CD1c-positive myeloid dendritic cell (primary cell): Measurements from ENCODE around the gene PBX1.

ENCODE experiments used
- DNase-seq: peaks from one replicate; pipeline ENCODE4 v3.0.0-alpha.2; 2016; ENCODE audit errors: extremely low spot score

PBX1 gene

DNA sequence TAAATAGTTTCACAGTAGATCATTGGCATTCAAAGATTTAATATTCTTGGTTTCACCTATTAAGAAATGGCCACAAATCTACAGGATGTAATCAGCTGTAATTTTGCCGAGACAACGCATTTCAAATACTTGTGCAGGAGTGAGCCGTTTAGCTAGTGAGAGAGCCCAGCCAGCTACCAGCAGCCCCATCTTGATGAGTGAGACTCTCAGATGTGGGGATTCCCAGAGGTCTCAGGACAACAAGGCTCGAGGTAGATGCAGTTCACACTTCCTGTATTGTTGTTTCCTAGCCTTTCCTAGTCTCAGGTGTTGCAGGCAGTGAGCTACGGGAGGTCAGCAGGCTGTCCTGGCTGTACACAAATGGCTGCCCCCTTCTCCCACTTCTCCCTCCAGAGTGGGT is 108.6 kb downstream of the PBX1 start:
- no peak for DNase-seq

DNA sequence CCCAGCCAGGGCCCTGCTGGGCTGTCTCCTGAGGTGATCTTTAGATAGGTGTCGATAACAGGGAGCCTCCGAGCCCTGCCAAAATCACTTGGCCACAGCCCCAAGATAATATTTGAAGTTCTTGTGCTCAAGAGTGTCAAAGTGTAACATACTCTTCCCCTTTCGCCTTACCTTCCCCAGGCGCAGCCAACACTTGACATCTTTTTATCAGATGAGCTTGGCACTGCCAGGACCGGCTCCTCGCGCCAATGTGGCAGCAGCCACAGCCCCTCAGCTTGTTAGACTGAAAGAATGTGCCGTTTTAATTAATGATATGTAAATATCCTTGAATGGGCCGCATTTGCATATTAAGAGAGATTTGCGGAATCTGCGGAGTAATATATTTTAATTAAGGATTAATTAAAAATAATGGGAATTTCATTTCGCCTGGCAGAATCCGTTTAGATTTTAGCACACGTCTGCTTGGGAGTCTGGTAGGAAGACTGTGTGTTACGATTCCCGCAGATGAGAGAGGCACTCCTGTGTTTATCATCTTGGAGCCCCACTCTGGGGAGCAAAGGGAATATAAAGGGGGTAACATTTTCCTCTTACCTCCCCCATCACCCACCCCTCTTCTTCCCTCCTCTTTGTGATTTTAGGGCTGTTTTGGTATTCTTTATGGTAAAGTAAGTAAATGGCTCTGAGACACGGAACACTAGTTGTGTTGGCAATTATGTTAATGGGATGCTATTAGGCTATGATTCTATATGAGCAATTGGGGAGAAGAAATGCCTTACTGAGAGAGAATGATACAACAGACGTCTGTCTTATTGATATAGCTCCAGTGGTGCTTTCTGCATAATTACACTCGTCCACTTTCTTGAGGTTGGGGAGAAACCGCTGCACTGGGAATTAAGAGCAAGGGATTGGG is 109.8 kb downstream of the PBX1 start:
- no peak for DNase-seq

DNA sequence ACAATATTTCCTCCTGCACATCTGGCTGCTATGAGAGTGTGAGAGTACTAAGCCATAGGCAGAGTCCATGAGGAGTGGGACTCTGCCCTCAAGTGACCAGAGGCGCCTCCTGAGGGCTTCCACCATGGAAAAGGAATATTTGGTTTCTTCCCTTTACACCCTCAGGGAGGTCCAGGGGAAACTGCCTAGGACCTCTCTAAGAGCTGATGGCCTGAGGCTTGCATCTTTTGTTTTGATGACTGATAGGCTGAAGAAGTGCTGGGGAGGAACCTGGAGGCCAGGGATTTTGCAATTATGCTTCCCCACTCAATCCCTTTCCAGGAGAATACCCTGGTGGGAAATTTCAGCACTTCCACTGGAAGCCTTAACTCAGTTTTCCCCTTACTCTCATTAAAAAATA is 111.0 kb downstream of the PBX1 start:
- DNase-seq = no peak

DNA sequence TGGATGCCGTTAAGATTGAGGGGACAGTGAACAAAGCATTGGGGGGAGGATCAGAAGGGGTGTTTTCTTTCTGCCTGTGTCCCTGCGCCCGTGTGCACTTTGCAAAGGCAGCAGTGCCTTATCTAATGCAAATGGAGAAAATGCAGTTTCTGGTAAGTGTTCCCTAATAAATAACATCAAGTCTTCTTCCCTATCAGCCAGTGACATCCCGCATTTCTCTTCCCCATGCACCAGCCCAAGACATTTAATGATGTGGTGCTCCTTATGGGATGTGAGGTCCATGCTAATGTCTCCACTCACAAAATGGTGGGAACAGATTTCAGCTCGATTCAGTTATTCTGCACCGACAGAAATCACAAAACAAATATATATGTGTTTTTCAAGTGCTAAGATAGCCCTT is 111.8 kb downstream of the PBX1 start:
- DNase-seq = no peak

DNA sequence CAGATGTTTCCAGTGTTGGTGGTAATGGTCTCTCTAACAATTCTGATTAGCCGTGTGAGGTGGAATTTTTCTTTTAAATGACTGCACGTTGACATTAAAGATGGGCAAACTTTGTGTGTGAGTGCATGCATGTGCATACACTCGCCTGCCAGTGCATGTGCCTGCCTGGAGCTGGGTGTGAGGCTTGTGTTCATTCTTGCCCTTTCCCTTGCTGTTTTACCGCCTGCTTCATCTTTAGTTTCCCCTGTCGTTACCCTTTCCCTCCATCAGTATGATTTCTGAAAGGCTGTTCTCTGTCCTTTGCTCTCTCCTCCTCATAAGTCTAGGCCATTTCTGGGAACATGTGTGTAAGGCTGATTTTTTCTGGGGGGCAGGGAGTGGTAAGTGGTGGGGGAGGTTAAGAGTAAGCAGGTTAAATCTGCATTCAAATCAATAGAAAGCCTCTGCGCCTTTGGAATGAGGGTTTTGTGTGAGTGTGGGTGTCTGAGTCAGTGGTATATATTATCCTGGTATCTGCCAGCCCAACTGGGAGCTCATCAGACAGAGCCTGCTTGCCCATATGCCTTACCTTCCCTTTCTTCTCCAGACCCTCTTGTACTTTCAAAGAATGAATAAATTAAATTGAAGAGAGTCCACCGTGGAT is 112.5 kb downstream of the PBX1 start:
- no peak for DNase-seq

DNA sequence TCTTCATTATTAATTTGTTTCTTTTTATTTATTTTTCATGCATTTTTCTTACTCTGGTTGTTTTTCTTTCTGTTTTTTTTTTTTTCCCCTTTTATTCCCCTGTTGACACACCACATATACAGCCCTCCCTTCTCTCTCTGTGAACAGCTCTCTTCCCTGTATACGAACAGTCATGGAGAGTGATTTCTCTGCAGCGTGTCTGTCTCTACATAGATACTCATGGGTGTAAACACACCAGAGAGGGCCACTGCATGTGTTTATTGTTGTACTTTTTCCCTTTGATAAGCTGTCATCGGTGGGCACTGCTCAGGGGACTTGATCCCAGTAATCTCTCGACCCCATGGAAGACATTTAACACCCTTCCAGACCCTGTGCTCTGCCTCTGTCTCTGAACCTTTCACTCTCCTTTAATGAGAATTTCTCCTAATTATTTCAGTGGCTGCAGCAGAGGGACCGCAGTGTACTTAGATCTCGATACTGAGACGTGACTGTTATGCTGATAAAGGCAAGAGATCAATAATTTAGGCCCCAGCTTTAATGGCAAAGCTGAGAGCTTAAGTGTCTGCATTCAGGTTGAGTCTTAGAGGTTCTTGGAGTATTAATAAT is 113.1 kb downstream of the PBX1 start:
- no peak for DNase-seq

DNA sequence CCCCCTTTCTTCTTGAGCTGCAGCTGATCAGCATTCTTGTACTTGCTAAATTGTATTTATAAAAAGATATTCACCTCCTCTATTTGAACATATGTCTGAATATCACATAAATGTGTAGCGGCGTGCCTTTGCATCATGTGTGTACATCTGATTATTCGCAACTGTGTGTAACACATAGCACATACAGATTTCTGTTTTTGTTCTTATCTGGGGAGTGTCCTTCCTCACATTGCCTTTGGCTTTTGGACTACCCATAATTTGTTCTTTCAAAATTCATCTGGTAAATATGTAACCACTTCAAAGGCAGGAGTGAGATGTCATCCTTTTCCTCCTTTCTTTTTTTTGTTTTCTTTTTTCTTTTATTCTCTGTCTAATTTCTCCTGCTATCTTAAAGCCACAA is 113.6 kb downstream of the PBX1 start:
- DNase-seq = no peak

DNA sequence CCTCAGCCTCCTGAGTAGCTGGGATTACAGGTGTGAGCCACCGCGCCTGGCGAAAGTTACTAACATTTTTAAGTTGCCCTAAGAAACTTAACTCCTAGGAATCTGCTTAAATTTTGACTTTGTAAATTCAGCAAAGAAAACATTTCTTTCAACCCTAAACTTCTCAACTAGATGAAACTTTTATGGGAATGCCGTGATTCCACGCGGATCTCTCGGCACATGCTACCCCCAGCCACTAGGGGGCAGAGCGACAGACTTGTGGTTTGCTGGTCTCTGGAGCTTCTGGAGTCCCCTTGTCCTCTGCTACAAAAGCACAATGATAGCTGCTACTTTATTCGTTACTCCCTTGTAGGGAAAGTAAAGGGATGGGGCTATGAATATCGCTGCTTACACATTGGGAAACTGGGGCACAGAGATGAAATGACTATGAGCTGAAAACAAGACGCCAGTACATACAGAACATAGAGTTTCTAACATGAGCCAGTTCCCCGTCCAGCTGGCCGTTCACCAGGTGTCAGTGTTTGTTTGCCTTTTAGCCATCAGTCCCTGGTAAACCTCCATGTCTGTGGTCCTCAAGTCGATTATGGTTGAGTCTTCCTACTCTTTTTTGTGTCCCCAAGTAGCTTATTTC is 114.7 kb downstream of the PBX1 start:
- DNase-seq = peak; percentile 28

DNA sequence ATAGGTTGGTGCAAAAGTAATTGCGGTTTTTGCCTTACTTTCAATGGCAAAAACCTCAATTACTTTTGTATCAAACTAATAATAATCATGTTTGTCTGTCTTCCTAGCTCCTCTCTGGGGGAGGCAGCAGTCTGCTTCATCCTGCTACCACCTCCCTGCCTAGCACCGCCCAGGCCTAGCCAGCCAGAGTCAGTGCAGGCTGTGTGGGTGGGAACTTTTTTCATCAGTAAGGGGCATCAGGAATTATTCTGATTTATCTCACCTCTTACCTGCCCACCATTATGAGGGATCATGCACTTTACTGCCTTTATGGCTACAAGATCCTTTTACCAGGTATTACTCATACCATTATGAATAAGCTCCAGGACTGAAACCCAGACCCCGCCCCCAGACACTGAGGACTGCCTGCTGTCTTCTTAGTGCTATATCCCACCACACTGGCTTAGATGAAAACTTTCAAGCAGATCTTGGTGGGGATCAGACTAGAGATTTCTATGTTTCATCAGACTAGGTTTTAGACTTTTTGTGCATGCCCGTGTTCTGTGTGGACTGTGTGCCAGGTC is 116.4 kb downstream of the PBX1 start:
- no peak for DNase-seq

DNA sequence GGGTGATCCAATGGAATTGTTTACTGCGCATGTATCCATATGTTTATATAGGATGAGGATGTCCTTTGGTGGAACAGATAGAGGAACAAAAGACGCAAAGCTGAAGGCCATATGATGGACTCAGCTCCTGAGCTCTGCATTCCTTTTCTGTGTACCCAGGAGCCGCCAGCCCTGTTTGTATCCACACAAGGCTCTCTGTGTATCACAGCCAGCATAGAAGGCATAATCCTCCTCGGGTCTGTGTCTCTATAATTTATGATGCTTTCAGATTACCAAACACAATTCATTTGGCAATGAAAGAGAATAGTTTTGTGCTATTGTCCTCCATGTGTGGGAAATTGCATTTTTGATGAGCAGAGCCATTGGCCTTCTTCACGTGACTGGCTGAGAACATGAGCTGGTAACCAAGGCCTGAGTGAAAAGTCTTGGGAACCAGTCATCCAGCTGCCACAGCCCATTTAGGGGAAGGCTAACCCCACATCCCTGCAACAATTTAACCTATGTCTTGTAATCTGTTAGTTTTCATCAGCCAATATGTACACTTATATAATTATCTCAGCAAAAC is 119.2 kb downstream of the PBX1 start:
- no peak for DNase-seq

DNA sequence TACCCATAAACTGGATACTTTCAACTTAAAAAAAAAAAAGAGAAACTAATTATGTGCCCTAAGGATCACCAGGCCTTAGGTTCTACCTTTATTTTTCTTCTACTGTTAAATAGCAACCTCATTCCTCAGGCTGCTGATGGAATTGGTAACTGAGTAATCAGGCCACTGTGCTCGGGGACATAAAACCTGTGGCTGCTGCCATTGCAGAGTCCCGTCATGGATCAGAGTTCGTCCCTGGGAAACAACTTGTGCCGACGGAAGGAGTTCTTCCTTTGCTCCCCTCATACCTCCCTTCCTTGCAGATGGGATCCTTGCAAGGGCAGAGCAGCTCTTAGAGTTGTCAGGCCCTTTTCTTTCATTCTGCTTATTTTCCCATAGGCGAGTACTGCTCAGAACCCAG is 123.6 kb downstream of the PBX1 start:
- DNase-seq = no peak

DNA sequence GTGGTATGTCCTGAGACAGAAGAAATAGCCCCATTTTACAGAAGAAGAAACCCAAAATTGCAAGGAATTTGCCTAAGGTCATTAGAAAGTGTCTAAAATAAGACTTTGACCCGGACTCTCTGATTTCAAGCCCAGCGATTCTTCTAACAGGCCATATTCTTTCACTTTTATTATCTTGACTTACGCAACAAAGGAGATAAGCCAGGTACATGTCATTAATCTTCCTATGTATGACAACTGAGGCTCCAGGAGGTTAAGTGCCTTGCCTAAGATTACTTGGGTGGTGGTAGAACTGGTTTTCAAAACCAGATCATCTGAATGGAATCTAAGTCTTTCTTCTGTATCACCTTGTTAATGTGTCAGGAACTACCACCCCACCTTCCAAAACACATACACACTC is 124.3 kb downstream of the PBX1 start:
- no peak for DNase-seq

DNA sequence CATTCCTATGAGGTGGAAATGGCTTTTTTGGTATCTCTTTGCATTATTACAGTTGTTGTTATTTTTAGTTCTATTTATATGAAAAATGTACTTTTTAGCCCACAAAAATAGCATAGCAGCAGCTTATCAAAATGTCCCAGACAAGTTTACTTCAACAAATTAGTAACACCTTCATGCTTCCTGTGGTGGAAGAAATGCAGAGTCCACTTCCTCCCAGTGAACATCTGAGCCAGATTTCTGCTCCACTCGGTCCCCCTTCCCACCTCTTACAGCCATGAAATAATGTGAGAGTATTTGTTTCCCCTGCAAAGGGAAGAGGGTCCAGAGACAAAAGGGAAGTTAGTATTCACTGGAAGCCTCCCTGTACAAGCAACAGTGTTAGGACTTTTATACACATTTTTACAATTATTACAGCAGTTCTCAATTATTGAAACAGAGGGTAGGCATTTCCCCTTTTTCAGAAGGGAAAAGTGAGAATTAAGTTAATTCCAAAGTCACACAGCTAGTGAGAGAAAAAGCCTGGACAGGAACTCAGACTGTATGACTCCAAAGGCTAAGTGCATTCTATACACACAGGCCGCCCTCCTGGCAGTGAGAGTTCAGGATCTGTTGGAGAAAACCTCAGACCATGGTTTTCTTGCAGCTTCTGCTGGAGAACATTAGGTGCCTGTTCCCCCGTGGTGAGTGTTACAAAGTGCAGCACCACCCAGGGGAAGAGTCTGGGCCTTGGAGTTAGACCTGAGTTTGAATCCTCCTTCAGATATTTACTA is 126.5 kb downstream of the PBX1 start:
- peak; percentile 10 for DNase-seq

DNA sequence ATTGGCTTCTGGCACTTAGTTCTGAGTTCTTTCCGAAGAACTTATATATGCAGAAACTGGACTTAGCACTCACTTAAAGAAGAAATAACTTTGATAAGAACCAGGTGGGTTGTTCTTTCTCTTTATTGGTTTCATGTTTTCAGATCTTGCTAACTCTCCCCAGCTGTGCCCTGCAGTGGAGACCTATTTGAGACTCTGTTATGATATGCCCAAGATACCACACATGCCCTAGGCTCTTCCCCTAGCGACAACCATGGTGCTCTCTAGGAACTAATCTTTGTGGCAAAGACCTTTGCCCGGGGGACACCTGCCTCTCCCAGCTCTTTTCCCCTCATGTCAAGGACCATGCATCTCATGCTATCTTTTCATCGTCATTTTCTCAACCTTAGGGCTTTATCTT is 128.8 kb downstream of the PBX1 start:
- DNase-seq = no peak

DNA sequence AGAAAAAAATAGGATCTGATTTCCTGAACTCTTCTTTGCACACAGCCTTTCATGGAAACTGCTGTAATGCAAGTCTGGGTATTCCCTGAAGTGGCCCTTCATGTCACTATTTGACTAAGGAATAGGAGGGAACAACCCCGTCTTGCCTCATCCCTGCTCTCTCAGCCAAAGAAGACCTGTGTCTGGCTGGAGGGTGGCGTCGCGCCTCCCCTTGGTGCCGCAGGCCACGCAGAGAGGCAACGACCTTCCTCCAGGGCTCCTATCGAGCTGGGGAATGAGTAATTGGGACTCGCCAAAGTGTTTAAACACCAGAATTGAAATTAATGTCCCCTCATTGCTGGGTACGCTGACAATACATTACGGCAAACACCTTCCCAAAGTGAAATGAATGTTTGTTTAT is 129.8 kb downstream of the PBX1 start:
- no peak for DNase-seq

DNA sequence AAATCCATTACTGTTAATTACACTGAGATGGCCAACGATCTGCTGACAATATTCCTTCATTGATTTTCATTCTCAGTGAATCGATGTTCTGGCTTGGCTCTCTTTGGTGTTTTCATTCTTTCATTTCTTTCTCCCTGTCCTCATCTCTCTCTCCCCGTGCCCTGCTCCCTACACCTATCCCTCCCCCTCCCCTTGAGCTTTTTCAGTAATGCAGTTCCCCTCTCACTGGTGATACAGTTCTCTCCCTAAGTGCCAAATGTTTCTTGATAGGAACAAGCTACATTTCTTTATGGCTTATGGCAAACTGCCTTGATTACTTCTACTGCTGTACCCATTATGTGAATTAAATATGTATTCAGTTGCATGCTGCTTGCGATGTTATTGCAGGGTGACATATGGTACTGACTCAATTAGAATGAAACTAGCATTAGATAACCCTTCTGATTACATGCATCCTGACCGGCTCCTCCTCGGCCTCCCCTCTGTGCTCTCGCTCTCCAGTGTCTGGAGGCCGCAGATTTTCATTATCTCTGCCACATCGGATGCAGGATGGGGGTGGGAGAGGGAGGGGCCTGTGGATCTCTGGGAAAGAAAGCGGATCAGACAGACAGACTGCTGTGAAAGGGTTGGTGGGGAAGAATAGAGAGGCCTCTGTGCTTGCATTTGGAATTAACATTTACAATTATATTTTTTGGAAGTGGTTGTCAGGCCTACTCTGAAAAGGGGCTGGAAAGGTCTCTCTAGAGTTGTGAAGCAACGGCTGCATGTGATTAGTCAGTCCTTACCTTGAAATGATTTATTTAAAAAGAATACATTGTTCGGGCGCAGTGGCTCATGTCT is 130.9 kb downstream of the PBX1 start:
- no peak for DNase-seq

DNA sequence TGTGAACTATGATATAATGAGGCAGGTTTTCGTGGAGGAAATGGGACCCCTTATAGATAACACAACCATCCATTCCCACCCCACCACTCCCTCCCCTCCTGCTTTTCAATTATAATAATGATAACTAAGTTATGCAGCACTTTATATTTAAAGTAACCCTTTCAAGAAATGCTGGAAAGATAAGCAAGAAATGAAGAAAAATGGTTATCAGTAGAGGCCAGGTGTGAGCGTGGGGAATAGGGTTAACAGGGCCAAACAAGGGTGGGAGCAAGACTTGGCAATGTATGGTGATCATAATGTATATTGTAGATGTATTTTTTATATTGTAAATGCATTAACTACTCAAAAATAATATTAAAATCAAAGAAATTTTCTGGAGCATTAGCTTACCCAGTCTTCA is 133.4 kb downstream of the PBX1 start:
- DNase-seq = no peak

DNA sequence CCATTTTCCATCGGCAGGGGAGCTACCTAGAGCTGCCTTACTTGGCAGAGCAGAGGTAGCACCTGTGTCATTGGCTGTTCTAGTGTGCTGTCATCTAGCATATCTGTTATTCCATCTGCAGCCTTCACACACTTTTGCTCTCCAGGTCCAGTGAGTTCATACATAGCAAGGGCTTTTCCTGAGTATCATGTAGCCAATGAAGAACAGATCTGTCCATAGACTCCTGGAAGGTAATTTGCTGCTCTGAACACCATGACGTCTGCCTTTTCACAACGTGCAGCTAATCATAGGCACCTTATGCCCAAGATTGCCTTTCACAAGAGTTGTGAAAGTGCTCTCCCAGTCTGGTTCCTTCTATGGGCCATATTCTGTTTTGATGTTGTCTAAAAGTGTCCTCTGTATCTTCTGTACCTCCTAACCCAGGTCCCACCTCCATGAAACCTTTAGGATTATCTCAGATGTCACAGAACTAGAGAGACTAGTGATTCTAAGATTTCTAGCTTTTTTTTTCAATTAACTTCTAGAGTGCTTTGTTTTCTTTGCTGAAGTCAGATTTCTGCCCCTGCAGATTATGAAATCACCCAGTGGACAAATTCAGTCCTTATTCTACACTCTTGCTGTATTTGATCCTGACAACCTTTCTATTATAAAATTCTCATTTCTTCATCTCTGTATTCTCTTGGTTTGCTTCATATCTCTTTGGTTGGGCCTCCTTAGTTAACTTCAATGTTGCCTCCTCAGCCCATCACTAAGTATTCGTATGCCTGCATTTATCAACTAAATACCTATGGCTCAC is 134.8 kb downstream of the PBX1 start:
- no peak for DNase-seq

DNA sequence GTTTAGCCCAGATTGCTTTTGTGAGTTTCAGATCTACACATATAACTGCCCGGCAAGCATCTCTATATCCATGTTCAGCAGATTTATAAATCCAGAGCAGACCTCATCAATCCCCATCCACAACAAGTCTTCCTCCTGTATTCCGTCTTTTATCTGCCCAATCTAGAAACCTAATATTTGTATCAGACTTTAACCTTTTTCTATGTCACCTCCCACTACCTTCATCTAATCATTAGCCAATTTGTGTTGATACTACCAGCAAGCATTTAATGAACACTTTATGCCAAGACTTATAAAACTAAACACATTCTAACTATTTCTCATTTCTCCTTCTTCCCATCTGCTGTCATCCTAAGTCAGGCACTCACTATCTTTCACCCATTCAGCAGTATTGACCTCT is 135.5 kb downstream of the PBX1 start:
- DNase-seq = no peak
